ENCODE measurements around the gene ZDHHC14. TPM values are rescaled to one million over a fixed set of nuclear protein-coding genes. Genes with fewer than 3 reads are reported as not detected.

The ZDHHC14 gene
- polyA plus RNA-seq, 2 of the 4 experiments (the other 2 are of a cell fraction): 2.2 to 2.8 TPM

DNA sequence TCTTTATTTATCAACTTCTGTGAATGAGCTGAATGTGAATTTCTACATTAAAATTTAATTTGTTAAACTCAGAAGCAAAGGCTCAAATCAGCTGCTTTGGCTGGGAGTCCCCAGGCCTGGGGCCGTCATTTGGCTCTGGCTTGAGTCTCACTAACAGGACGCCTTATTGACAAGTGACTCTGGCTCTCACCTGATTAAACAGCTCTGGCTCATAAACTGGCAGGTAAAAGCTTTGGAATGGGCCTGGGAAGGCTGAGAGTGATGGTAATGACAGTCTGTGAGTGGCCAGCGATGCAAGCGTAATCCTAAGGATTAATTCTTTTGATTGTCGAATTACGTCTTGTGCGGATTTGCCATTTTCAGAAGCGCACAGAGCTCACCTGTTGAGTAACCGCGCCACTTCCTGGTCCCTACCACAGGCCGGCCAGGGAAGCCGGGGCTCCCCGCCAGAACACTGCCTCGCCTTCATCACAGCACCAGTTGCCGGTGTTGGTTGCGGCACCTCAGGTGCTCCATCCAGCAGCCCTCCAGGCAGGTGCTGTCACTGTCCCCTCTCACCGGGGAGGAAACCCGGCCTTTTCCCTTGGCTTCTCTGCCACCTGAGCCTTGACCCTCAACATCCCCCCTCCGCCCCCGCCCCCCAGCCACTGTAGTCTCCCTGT lies 110.7 kb downstream of the ZDHHC14 start:
- ChIA-PET POLR2A (no interaction called here), CTCF (no interaction called here)
- WGBS (ENCODE audit: missing lambda C conversion rate): 95% methylated on average over 12 of the region's 20 CpGs
- DNase-seq (ENCODE audit: low read depth in 1 of 2, low spot score in 1 of 2): no peak
- Histone ChIP-seq H3K27ac (no peak overlapping the region), H3K4me3 (no peak overlapping the region), H3K4me2 (no peak overlapping the region), H3K9me3 (no peaks in the 10 kb centered on the region), H3K4me1 (no peaks in the 10 kb centered on the region)
- FAIRE-seq: no peak
- no peak for ATAC-seq
- TF ChIP-seq FOSB (CRISPR knock-in tag; IDR thresholded peaks at IDR 0.05): no peak
- TF ChIP-seq MAFK (IDR thresholded peaks at IDR 0.05; ENCODE audit: partially characterized antibody): no peak
- TF ChIP-seq PHF8 (IDR thresholded peaks at IDR 0.05; ENCODE audit: borderline replicate concordance, low read depth): no peak
- TF ChIP-seq, protein P1, sequence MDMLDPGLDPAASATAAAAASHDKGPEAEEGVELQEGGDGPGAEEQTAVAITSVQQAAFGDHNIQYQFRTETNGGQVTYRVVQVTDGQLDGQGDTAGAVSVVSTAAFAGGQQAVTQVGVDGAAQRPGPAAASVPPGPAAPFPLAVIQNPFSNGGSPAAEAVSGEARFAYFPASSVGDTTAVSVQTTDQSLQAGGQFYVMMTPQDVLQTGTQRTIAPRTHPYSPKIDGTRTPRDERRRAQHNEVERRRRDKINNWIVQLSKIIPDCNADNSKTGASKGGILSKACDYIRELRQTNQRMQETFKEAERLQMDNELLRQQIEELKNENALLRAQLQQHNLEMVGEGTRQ (IDR thresholded peaks at IDR 0.05): no peak
- TF ChIP-seq RCOR1 (IDR thresholded peaks at IDR 0.05; ENCODE audit: low read depth, low read length): no peak
- no peak for TF ChIP-seq EHMT2 (IDR thresholded peaks at IDR 0.05; ENCODE audit: low read depth)
- no peak for TF ChIP-seq CHD4 (IDR thresholded peaks at IDR 0.05; ENCODE audit: borderline replicate concordance)
- no peak for TF ChIP-seq BHLHE40 (IDR thresholded peaks at IDR 0.05; ENCODE audit: low read depth, low read length)
- no peak for TF ChIP-seq TP53 (CRISPR knock-in tag; IDR thresholded peaks at IDR 0.05)
- no peak for TF ChIP-seq CHD2 (IDR thresholded peaks at IDR 0.05; ENCODE audit: low read length, partially characterized antibody)
- TF ChIP-seq ELK1 (IDR thresholded peaks at IDR 0.05; ENCODE audit: low read depth, low read length): no peak
- no peak for TF ChIP-seq MAZ (IDR thresholded peaks at IDR 0.05; ENCODE audit: borderline replicate concordance, low read depth, low read length)
- TF ChIP-seq RARB (CRISPR knock-in tag; IDR thresholded peaks at IDR 0.05): no peak
- TF ChIP-seq, protein P2, sequence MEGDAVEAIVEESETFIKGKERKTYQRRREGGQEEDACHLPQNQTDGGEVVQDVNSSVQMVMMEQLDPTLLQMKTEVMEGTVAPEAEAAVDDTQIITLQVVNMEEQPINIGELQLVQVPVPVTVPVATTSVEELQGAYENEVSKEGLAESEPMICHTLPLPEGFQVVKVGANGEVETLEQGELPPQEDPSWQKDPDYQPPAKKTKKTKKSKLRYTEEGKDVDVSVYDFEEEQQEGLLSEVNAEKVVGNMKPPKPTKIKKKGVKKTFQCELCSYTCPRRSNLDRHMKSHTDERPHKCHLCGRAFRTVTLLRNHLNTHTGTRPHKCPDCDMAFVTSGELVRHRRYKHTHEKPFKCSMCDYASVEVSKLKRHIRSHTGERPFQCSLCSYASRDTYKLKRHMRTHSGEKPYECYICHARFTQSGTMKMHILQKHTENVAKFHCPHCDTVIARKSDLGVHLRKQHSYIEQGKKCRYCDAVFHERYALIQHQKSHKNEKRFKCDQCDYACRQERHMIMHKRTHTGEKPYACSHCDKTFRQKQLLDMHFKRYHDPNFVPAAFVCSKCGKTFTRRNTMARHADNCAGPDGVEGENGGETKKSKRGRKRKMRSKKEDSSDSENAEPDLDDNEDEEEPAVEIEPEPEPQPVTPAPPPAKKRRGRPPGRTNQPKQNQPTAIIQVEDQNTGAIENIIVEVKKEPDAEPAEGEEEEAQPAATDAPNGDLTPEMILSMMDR (IDR thresholded peaks at IDR 0.05): no peak
- no peak for TF ChIP-seq MYC (IDR thresholded peaks at IDR 0.05; ENCODE audit: borderline replicate concordance, low read length)
- TF ChIP-seq, protein P3, sequence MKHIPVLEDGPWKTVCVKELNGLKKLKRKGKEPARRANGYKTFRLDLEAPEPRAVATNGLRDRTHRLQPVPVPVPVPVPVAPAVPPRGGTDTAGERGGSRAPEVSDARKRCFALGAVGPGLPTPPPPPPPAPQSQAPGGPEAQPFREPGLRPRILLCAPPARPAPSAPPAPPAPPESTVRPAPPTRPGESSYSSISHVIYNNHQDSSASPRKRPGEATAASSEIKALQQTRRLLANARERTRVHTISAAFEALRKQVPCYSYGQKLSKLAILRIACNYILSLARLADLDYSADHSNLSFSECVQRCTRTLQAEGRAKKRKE (CRISPR knock-in tag; IDR thresholded peaks at IDR 0.05; ENCODE audit: low read depth): no peak
- no peak for TF ChIP-seq HEYL (CRISPR knock-in tag; IDR thresholded peaks at IDR 0.05)
- no peak for TF ChIP-seq CEBPB (IDR thresholded peaks at IDR 0.05)
- TF ChIP-seq FOSL2 (IDR thresholded peaks at IDR 0.05): no peak
- no peak for TF ChIP-seq FOSL2 (CRISPR knock-in tag; IDR thresholded peaks at IDR 0.05)
- TF ChIP-seq ZSCAN20 (CRISPR knock-in tag; IDR thresholded peaks at IDR 0.05): no peak

GRCh38 chr6:157492249-157492648 lies 111.3 kb downstream of the ZDHHC14 start:
- Histone ChIP-seq H3K4me3 (no peak overlapping the region), H3K27ac (no peak overlapping the region), H3K4me2 (no peak overlapping the region), H3K4me1 (no peaks in the 10 kb centered on the region), H3K9me3 (no peaks in the 10 kb centered on the region)
- CTCF ChIA-PET: no interaction called here
- POLR2A ChIA-PET: no interaction called here
- FAIRE-seq (no peak), ATAC-seq (no peak), DNase-seq (ENCODE audit: low read depth in 1 of 2, low spot score in 1 of 2) (no peak)
- WGBS (ENCODE audit: missing lambda C conversion rate): 89% methylated on average over 12 of the region's 12 CpGs
- TF ChIP-seq CHD4 (IDR thresholded peaks at IDR 0.05; ENCODE audit: borderline replicate concordance): no peak
- no peak for TF ChIP-seq HDAC2 (IDR thresholded peaks at IDR 0.05)
- no peak for TF ChIP-seq ZC3H11A (IDR thresholded peaks at IDR 0.05)
- TF ChIP-seq RFX5 (IDR thresholded peaks at IDR 0.05): no peak
- no peak for TF ChIP-seq HOXB5 (CRISPR knock-in tag; IDR thresholded peaks at IDR 0.05)
- no peak for TF ChIP-seq ESRRA (IDR thresholded peaks at IDR 0.05; ENCODE audit: borderline replicate concordance, low read length)
- TF ChIP-seq NFE2L2 (conservative IDR thresholded peaks at IDR 0.05; ENCODE audit: low read length): no peak
- TF ChIP-seq CEBPB (IDR thresholded peaks at IDR 0.05): no peak
- no peak for TF ChIP-seq RNF2 (IDR thresholded peaks at IDR 0.05; ENCODE audit: borderline replicate concordance, low read depth)
- TF ChIP-seq, protein P3 (CRISPR knock-in tag; IDR thresholded peaks at IDR 0.05; ENCODE audit: low read depth): no peak
- TF ChIP-seq, protein P4, sequence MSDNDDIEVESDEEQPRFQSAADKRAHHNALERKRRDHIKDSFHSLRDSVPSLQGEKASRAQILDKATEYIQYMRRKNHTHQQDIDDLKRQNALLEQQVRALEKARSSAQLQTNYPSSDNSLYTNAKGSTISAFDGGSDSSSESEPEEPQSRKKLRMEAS (IDR thresholded peaks at IDR 0.05): no peak
- no peak for TF ChIP-seq ZNF302 (CRISPR knock-in tag; IDR thresholded peaks at IDR 0.05)
- no peak for TF ChIP-seq ELK1 (IDR thresholded peaks at IDR 0.05; ENCODE audit: low read depth, low read length)

Measured in A549 (cell line).